ENCODE results near the gene CHCHD3. TPM values are rescaled to one million over a fixed set of nuclear protein-coding genes. Genes with fewer than 3 reads are reported as not detected.

CHCHD3 gene
- total RNA-seq (ENCODE audit: insufficient read depth, low replicate concordance): 42.6 TPM

GRCh38 chr7:133081599-133082389, at the start of gene CHCHD3:
TSS of gene CHCHD3 (minus strand) at chr7:133082090. CDS start at chr7:133081937, 153 bp downstream.
- peak; percentile 99 for DNase-seq (ENCODE audit: low spot score)

GRCh38 chr7:133130166-133130565, 48.3 kb upstream of the CHCHD3 start:
- DNase-seq (ENCODE audit: low spot score): no peak

DNA sequence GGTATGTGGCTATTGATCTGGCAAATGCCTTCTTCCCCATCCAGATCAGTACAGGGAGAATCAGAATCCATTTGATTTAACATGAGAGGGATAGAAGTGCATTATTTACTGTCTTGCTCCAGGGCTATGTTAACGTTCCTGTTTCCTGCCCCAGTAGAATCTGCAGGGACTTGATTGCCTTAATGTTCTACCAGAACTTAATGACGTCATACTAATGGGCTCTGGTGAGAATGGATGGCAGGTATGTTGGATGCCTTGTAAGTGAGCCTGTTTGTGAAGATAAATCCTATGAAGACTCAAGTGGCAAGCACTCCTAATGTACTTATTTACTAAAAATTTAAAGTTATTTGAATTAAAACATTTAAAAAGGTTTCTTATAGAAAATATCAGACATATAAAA, 44.5 kb upstream of the CHCHD3 start:
- no peak for DNase-seq (ENCODE audit: low spot score)

DNA sequence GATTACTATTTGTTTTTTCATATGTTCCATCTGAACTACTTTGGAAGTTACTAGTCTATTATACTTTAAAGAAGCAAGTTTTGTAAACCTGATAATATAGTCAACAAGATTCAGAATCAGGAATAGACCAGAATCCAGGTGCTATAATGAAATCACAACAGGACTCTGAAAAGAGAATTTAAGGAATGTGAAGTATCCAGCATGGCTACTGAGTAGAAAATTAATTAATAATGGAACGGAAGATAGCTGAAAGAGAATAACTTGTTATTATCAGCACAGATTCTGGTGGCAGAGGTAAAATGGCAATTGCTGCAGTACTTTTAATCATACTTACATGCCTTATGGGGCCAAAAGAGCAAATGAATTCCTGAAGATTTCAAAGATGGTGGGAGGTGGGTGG, 43.1 kb upstream of the CHCHD3 start:
- no peak for DNase-seq (ENCODE audit: low spot score)

GRCh38 chr7:133121175-133121844, 39.4 kb upstream of the CHCHD3 start:
- no peak for DNase-seq (ENCODE audit: low spot score)

- no peak for DNase-seq (ENCODE audit: low spot score)
These were observed 37.2 kb upstream of the CHCHD3 start for GRCh38 chr7:133119067-133119466.

DNA sequence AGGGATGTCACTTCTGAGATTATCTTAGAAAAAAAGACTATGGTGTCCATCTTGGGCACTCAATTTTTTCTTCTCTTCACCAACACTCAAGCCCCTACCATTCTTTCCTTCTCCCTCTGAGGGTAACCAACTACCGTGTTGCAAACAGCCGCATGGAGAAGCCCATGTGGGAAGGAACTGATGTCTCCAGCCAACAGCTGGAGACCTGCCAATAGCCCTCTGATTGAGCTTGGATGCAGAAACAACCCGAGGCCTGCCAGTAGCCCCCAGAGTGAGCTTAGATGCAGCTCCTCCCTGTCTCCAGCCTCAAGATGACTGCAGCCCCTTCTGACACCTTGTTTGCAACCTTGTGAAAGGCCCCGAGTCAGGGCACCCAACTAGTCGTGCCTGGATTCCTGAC, 36.4 kb upstream of the CHCHD3 start:
- DNase-seq (ENCODE audit: low spot score): no peak

- no peak for DNase-seq (ENCODE audit: low spot score)
These were observed 35.6 kb upstream of the CHCHD3 start for GRCh38 chr7:133117452-133117851.

GRCh38 chr7:133115596-133115995, 33.7 kb upstream of the CHCHD3 start:
- no peak for DNase-seq (ENCODE audit: low spot score)

DNA sequence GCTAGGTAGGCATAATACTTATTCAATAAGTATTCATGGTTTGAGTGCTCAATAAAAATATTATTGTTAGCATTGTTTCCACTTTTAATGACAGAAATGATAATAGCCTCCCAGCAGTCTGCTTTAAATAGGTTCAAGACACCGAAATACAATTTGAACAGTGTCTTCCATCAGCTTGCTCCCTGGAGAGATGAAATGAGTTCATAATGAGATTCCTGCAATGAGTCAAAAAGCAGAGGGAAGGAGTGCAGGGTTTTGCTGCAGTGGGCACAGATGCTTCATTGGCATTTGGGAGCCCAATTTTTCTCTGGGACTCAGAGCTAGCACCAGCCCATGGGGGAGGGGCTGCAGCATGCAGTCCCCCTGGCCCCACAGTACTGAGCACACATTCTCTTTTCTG, 32.6 kb upstream of the CHCHD3 start:
- no peak for DNase-seq (ENCODE audit: low spot score)

GRCh38 chr7:133112976-133113375, 31.1 kb upstream of the CHCHD3 start:
- DNase-seq (ENCODE audit: low spot score): no peak

GRCh38 chr7:133112335-133112734, 30.4 kb upstream of the CHCHD3 start:
- no peak for DNase-seq (ENCODE audit: low spot score)

DNA sequence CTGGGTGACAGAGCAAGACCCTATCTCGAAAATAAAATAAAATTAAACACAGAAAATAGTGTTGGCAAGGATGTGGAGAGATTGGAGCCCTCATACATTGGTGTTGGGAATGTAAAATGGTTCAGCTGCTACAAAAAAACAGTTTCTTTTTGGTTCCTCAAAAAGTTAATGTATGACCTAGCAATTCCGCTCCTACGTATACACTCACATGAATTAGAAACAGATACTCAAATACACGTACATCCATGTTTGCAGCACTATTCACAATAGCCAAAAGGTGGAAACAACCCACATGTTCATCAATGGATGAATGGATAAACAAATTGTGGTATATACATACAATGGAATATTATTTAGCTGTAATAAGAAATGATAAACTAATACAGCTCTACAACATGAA, 28.4 kb upstream of the CHCHD3 start:
- DNase-seq (ENCODE audit: low spot score): no peak

DNA sequence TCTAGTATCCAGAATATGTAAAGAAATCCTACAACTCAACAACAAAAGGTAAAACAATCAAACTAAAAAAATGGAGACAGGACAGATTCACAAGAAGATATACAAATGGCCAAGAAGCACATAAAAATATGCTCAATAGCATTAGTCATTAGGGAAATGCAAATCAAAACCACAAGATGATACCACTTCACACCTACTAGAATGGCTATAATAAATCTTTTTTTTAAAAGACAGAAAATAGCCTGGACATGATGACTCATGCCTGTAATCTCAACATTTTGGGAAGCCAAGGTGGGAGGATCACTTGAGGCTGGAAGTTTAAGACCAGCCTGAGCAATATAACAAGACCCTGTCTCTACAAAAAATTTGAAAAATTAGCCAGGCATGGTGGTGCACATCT, 27.9 kb upstream of the CHCHD3 start:
- no peak for DNase-seq (ENCODE audit: low spot score)

DNA sequence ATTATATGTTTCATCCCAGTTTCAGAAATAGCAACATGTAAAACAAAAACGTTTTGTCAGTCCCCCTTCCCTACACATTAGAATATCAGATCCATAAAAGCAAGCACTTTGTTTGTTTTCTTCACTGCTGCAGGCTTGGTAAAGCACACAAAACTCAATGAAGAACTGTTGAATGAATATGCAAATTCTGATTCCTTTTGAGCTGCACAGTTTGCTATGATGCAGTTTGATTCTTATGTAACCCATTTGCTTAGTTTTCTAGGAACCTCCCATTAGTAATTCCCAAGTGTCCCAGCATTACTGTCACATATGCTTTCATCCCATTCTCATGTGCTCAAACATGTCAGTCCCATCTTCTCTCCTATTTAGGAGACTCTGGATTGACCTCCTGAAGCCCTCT, 26.1 kb upstream of the CHCHD3 start:
- DNase-seq (ENCODE audit: low spot score): no peak

- no peak for DNase-seq (ENCODE audit: low spot score)
These were observed 20.6 kb upstream of the CHCHD3 start for GRCh38 chr7:133102276-133103060.

- DNase-seq (ENCODE audit: low spot score): no peak
These were observed 17.9 kb upstream of the CHCHD3 start for GRCh38 chr7:133099633-133100286.

- no peak for DNase-seq (ENCODE audit: low spot score)
These were observed 13.3 kb upstream of the CHCHD3 start for GRCh38 chr7:133095119-133095671.

DNA sequence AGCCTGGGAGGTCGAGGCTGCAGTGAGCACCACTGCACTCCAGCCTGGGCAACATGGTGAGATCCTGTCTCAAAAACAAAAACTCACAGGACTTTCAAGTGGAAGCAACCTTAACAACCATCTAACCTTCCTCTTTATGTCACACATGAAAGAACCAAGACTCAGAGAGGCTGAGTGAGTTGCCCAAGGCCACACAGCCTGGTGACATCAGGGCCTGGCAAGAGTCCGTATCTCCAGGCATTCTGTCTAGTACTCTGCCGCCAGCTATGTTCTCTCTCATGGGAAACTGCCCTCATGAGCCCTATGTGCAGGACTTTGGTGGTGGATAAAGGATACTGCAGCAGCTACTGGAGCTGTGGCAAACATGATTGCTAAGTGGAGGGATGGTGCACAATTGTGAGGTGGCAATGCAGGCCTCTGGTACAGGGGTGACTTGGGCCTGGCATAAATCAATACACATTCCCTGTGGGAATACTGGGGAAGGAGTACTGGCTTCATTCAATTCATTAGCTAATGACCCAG, 10.1 kb upstream of the CHCHD3 start:
- DNase-seq (ENCODE audit: low spot score): no peak

GRCh38 chr7:133082390-133082766, 488 bp upstream of the CHCHD3 start:
- DNase-seq (ENCODE audit: low spot score): no peak

- peak; percentile 4 for DNase-seq (ENCODE audit: low spot score)
These were observed 731 bp downstream of the CHCHD3 start for GRCh38 chr7:133081119-133081598.

All from umbilical cord (tissue), 2 donors.